Osteocyte (in vitro differentiated cells): ENCODE data around the gene ANKRD44. TPM values are rescaled to one million over a fixed set of nuclear protein-coding genes. Genes with fewer than 3 reads are reported as not detected.
A peak's percentile ranks its signal among the peaks of the same experiment; 100 is the strongest.

Experiments used
- DNase-seq: peaks from one replicate; pipeline ENCODE4 v3.0.0; 2021; ENCODE audit warnings: mixed read lengths; ENCODE audit not compliant: unreplicated experiment; ENCODE audit errors: extremely low spot score
- H3K27ac Mint-ChIP-seq: one replicate; pipeline ENCODE4 v1.8.0; 2021; ENCODE audit warnings: mild to moderate bottlenecking, mixed read lengths; ENCODE audit not compliant: unreplicated experiment
- H3K27me3 Mint-ChIP-seq: one replicate; pipeline ENCODE4 v1.8.0; 2021; ENCODE audit warnings: mixed read lengths; ENCODE audit not compliant: unreplicated experiment
- H3K36me3 Mint-ChIP-seq: one replicate; pipeline ENCODE4 v1.8.0; 2021; ENCODE audit warnings: mixed read lengths; ENCODE audit not compliant: unreplicated experiment
- H3K4me1 Mint-ChIP-seq: one replicate; pipeline ENCODE4 v1.8.0; 2021; ENCODE audit warnings: mixed read lengths; ENCODE audit not compliant: unreplicated experiment
- H3K4me3 Mint-ChIP-seq: one replicate; pipeline ENCODE4 v1.8.0; 2021; ENCODE audit warnings: mild to moderate bottlenecking, moderate library complexity, mixed read lengths; ENCODE audit not compliant: unreplicated experiment
- H3K9me3 Mint-ChIP-seq: one replicate; pipeline ENCODE4 v1.8.0; 2021; ENCODE audit warnings: mixed read lengths; ENCODE audit not compliant: unreplicated experiment
- total RNA-seq: library from RNA; stranded (reverse); gene quantifications from 2 replicates; pipeline ENCODE4 v1.2.1, GENCODE V29; 2021
- TF ChIP-seq, protein P1 (sequence below): fragments of 200-600 bp; sonication (generic); IDR thresholded peaks from 2 replicates; pipeline ENCODE4 v1.5.0; 2021; ENCODE audit warnings: antibody characterized with exemption, mild to moderate bottlenecking, moderate library complexity

Gene ANKRD44
- total RNA-seq, 1 donor from 2014 or later = 16.6 TPM

DNA sequence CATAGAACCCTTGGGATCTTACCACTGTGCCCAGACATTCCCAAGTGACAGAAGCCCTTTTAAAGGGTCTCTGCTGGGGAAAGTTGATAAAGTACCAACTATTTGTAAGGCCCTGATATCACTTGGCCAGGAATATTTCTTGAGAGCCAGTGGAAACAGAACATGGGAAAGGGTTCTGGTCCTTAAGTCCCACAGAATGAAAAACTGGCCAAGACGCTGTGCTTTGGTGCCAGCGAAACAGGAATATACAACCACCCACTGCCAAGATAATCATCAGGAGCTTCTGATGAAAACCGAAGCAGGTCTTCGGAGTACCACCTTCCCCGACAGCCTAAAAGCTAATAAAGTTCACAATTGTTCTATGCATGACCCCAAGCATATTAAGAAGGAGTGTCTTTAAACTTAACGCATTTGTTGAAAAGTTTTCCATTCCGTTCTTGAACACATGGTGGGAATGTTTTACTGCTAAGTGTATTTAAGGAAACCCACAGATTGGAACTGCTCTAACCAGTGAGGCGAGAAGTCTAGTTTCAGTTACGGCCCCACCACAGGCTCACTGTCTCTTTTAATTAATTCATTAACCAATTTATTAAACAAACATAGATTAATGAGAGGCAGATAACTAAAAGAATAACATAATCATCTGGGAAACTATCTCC is 152.6 kb downstream of the ANKRD44 start:
- H3K36me3 Mint-ChIP-seq = peaks cover 6% of the 10 kb centered on the region
- H3K4me1 Mint-ChIP-seq = peaks cover 36% of the 10 kb centered on the region
- no peak for DNase-seq
- TF ChIP-seq, protein P1, sequence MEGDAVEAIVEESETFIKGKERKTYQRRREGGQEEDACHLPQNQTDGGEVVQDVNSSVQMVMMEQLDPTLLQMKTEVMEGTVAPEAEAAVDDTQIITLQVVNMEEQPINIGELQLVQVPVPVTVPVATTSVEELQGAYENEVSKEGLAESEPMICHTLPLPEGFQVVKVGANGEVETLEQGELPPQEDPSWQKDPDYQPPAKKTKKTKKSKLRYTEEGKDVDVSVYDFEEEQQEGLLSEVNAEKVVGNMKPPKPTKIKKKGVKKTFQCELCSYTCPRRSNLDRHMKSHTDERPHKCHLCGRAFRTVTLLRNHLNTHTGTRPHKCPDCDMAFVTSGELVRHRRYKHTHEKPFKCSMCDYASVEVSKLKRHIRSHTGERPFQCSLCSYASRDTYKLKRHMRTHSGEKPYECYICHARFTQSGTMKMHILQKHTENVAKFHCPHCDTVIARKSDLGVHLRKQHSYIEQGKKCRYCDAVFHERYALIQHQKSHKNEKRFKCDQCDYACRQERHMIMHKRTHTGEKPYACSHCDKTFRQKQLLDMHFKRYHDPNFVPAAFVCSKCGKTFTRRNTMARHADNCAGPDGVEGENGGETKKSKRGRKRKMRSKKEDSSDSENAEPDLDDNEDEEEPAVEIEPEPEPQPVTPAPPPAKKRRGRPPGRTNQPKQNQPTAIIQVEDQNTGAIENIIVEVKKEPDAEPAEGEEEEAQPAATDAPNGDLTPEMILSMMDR = no peak
- H3K27ac Mint-ChIP-seq = peak overlapping the region; percentile 77
- peaks cover 6% of the 10 kb centered on the region for H3K9me3 Mint-ChIP-seq
- no peak overlapping the region for H3K4me3 Mint-ChIP-seq
- no peaks in the 10 kb centered on the region for H3K27me3 Mint-ChIP-seq

DNA sequence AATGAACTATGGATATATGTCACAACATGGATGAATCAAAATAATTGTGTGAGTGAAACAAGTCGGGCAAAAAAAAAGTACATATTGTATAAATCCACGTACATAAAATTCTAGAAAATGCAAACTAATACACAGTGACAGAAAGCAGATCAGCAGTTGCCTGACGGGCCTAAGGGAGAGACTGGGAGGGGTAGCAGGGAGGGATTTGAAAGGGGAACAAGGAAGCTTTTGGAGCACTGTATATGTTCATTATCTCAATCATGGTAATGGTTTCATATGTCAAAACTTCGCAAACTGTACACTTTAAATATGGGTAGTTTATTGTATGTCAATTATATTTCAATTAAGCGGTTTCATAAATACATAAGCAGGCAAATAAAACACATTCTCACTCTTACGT is 153.8 kb downstream of the ANKRD44 start:
- no peak overlapping the region for H3K27ac Mint-ChIP-seq
- no peak overlapping the region for H3K4me3 Mint-ChIP-seq
- no peak for DNase-seq
- H3K9me3 Mint-ChIP-seq = peaks cover 6% of the 10 kb centered on the region
- peaks cover 49% of the 10 kb centered on the region for H3K4me1 Mint-ChIP-seq
- TF ChIP-seq, protein P1 = no peak
- peaks cover 6% of the 10 kb centered on the region for H3K36me3 Mint-ChIP-seq
- H3K27me3 Mint-ChIP-seq = no peaks in the 10 kb centered on the region

DNA sequence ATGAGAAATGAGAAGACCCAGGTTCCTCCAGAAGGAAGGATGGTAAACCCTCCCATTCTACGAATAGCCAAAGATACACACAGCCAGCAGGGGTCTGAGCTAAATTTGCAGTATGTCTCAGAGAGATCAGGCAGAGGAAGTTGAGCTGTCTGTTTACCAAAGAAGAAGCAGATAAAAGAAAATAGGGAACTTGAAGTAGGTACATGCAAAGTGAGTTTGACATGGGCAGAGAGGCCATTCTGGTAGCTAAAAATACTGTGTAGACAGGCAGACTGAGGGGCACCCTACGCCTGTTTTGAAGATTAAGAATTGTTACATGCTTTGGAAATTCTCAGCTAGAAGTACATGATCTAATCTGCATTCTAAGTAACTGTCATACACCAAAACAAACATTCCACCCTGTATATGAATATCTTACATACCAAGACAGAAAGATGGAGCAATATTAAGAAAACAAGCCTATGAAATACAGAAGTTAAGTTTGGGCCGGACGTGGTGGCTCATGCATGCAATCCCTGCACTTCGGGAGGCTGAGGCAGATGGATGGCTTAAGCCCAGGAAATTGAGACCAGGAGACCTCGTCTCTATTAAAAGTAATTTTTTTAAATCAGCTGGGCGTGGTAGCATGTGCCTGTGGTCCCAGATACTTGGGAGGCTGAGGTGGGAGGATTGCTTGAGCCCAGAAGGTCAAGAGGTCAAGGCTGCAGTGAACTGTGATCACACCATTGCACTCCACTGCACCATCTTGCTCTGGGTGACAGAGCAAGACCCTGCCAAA is 157.9 kb downstream of the ANKRD44 start:
- Mint-ChIP-seq H3K27me3 (no peaks in the 10 kb centered on the region), H3K4me1 (peaks cover 26% of the 10 kb centered on the region), H3K36me3 (peaks cover 6% of the 10 kb centered on the region), H3K27ac (peak overlapping the region; percentile 90), H3K9me3 (peaks cover 6% of the 10 kb centered on the region), H3K4me3 (peak overlapping the region; percentile 23)
- DNase-seq = no peak
- TF ChIP-seq, protein P1 = peak; percentile 30

DNA sequence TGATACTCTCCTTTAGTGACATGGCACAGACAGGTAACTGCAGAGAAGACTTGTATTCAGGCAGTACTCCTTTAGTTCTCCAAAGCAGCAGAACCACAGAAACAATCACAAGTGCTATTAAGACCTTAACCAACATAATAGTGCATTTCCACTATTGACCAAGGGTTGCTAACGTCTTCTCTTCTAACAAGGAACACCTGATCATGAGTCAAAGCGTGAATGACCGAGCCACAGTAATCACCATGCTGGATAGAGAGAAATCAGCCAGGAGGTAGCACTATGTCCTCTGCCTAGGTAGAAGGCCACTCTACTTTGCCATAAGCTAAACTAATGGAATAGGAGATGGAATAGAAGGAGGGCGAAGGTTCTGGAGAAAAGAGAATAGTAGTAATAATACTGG is 161.0 kb downstream of the ANKRD44 start:
- H3K36me3 Mint-ChIP-seq = no peaks in the 10 kb centered on the region
- no peaks in the 10 kb centered on the region for H3K27me3 Mint-ChIP-seq
- no peak overlapping the region for H3K4me3 Mint-ChIP-seq
- no peak for DNase-seq
- TF ChIP-seq, protein P1 = no peak
- H3K27ac Mint-ChIP-seq = no peak overlapping the region
- H3K9me3 Mint-ChIP-seq = no peaks in the 10 kb centered on the region
- H3K4me1 Mint-ChIP-seq = peaks cover 26% of the 10 kb centered on the region

DNA sequence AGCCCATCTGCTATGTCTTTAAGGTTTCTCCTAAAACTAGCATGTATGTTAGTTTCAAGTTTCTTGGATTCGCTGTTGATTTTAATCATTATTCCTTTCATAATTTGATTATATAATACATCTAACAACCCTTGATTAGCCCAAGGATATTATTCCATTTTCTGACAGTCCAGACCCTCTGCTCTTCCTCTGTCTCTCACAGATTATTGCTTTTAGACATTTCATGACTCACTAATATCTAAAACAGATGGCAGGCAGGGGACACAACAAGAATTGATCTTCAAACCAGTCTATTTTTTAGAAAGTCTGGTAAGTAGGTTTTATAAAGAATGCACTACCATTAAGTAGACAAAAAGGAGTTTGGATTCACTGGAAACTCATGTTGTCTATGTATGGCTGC is 162.2 kb downstream of the ANKRD44 start:
- no peak overlapping the region for H3K4me3 Mint-ChIP-seq
- no peaks in the 10 kb centered on the region for H3K36me3 Mint-ChIP-seq

More for the DNA sequence above, 162.2 kb downstream of the ANKRD44 start:
- Mint-ChIP-seq H3K9me3 (no peaks in the 10 kb centered on the region), H3K27ac (no peak overlapping the region), H3K27me3 (no peaks in the 10 kb centered on the region), H3K4me1 (peaks cover 22% of the 10 kb centered on the region)
- TF ChIP-seq, protein P1 = no peak
- no peak for DNase-seq
